HEK293 (cell line): Measurements from ENCODE around the gene NGLY1.

ENCODE experiments used
- CTCF ChIP-seq: fragments of 450-650 bp; formaldehyde crosslinking; IDR thresholded peaks from 2 replicates; pipeline ENCODE4 v1.5.1; 2016; ENCODE audit warnings: missing biosample characterization, missing genetic modification characterization
- ZBTB1 ChIP-seq: fragments of 450-650 bp; formaldehyde crosslinking; IDR thresholded peaks from 2 replicates; pipeline ENCODE4 v1.5.1; 2016; ENCODE audit warnings: missing biosample characterization, missing genetic modification characterization
- ZBTB44 ChIP-seq: fragments of 450-650 bp; IDR thresholded peaks from 2 replicates; pipeline ENCODE4 v1.5.1; 2018; ENCODE audit warnings: missing biosample characterization, mild to moderate bottlenecking, missing genetic modification characterization

- TF ChIP-seq CTCF (tag by site-specific recombination) (no peak), ZBTB1 (no peak), ZBTB44 (tag by site-specific recombination) (no peak)
These were observed 32.2 kb downstream of the NGLY1 start for GRCh38 chr3:25751048-25751447.
